Breast epithelium (tissue), 3 donors: ENCODE results near the gene UBA5.

Experiments used
- CTCF ChIP-seq, 3 donors: fragments of 450-650 bp; IDR thresholded peaks; one replicate each; pipeline ENCODE4 v1.5.1; 2016 to 2017; ENCODE audit warnings: antibody characterized with exemption in 3 of 3, mild to moderate bottlenecking in 3 of 3, moderate library complexity in 3 of 3
- POLR2A ChIP-seq: fragments of 450-650 bp; IDR thresholded peaks from one replicate; pipeline ENCODE4 v1.6.1; 2016; ENCODE audit warnings: antibody characterized with exemption, mild to moderate bottlenecking, moderate library complexity

GRCh38 chr3:132654190-132654589 lies 5.9 kb upstream of the UBA5 start:
- TF ChIP-seq CTCF (IDR thresholded peaks at IDR 0.05) (no peak), POLR2A (no peak)
